ENCODE measurements around the gene SMCR8. TPM values are rescaled to one million over a fixed set of nuclear protein-coding genes. Genes with fewer than 3 reads are reported as not detected.

The SMCR8 gene, protein sequence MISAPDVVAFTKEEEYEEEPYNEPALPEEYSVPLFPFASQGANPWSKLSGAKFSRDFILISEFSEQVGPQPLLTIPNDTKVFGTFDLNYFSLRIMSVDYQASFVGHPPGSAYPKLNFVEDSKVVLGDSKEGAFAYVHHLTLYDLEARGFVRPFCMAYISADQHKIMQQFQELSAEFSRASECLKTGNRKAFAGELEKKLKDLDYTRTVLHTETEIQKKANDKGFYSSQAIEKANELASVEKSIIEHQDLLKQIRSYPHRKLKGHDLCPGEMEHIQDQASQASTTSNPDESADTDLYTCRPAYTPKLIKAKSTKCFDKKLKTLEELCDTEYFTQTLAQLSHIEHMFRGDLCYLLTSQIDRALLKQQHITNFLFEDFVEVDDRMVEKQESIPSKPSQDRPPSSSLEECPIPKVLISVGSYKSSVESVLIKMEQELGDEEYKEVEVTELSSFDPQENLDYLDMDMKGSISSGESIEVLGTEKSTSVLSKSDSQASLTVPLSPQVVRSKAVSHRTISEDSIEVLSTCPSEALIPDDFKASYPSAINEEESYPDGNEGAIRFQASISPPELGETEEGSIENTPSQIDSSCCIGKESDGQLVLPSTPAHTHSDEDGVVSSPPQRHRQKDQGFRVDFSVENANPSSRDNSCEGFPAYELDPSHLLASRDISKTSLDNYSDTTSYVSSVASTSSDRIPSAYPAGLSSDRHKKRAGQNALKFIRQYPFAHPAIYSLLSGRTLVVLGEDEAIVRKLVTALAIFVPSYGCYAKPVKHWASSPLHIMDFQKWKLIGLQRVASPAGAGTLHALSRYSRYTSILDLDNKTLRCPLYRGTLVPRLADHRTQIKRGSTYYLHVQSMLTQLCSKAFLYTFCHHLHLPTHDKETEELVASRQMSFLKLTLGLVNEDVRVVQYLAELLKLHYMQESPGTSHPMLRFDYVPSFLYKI
- 8.9 and 11.9 TPM in 2 replicates for total RNA-seq (ENCODE audit: low replicate concordance)

DNA sequence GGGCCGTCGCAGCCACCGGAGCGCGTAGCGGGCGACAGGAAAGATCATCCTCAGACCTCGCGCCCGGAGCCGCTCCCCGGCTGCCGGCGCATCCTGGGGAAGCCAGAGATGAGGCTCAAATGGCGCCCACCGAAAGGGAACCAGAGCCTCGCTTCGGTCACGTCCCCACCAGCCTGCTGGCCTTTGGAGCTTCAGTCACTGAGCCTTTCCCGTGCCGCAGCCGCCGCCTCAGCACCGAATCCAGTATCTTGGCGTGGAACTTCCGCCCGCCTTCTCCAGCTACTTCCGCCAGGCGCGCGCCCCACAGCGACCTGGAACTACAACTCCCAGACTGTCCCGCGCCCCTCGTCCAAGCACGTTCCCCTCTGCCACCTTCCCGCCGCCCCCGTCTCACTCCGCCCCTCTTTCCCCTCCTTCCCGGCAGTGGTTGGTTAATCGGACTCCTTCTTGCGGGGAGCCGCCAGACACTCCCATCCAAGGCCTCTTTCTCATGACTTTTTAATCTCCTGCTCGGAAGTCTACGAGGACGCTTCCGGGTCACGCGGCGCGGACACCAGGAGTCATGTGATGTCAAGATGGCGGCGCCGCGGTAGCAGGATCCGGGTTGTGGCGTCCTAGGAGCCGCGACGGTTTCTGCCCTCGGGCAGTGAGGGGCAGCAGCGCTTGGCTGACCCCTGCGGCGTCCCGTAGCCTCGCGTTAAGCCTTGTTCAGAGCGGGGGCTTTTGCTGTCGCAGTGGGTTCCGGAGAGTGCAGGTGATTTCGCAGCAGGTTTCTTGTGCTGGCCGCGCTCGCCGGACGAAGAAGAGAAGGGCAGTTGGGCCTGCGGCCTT lies at the start of gene SMCR8, which contains the start of gene TOP3A:
SMCR8 (plus strand) TSS at position 563 of the 831 bp plus-strand sequence. CDS start 497 bp downstream, outside the sequence.
TOP3A (minus strand) TSS at position 264 of the 831 bp plus-strand sequence; CDS start at position 48, 216 bp downstream.
- Histone ChIP-seq H3K4me3 (peak within 1 kb of the TSS; percentile 89), H3K9me3 (ENCODE audit: low read depth) (no peaks in the 10 kb centered on the region), H3K27ac (peak within 1 kb of the TSS; percentile 94), H3F3A (ENCODE audit: low read depth) (peaks cover 12% of the 10 kb centered on the region), H3K4me1 (peaks cover 16% of the 10 kb centered on the region), H2AFZ (replicated peaks) (peak within 1 kb of the TSS; percentile 81), H3K79me2 (ENCODE audit: low read depth) (peaks cover 88% of the 10 kb centered on the region), H3K4me2 (peak within 1 kb of the TSS; percentile 80), H3K27me3 (no peaks in the 10 kb centered on the region), H3K9ac (peak within 1 kb of the TSS; percentile 88), H3K36me3 (no peaks in the 10 kb centered on the region), H4K20me1 (ENCODE audit: low read depth) (peaks cover 38% of the 10 kb centered on the region)
- Mint-ChIP-seq H3K27ac (peak within 1 kb of the TSS; percentile 98), H3K9me3 (no peaks in the 10 kb centered on the region), H3K4me3 (peak within 1 kb of the TSS; percentile 99), H3K4me1 (peaks cover 40% of the 10 kb centered on the region), H3K36me3 (peaks cover 17% of the 10 kb centered on the region), H3K27me3 (ENCODE audit: insufficient read depth, low read depth) (peaks cover 3% of the 10 kb centered on the region)
- no peak for TF ChIP-seq CTCF (IDR thresholded peaks at IDR 0.05)
- TF ChIP-seq EZH2phosphoT487 (IDR thresholded peaks at IDR 0.05): no peak
- no peak for TF ChIP-seq EZH2 (IDR thresholded peaks at IDR 0.05)
- DNase-seq (ENCODE audit: low spot score): peak; percentile 97

- Histone ChIP-seq H3K4me3 (no peak overlapping the region), H4K20me1 (ENCODE audit: low read depth) (peaks cover 7% of the 10 kb centered on the region), H3K4me1 (peaks cover 7% of the 10 kb centered on the region), H3K79me2 (ENCODE audit: low read depth) (peaks cover 3% of the 10 kb centered on the region), H3F3A (ENCODE audit: low read depth) (peaks cover 16% of the 10 kb centered on the region), H3K27me3 (no peaks in the 10 kb centered on the region), H3K9ac (no peak overlapping the region), H3K27ac (no peak overlapping the region), H3K9me3 (ENCODE audit: low read depth) (no peaks in the 10 kb centered on the region), H3K36me3 (no peaks in the 10 kb centered on the region), H3K4me2 (no peak overlapping the region), H2AFZ (replicated peaks) (no peak overlapping the region)
- DNase-seq (ENCODE audit: low spot score): no peak
- TF ChIP-seq CTCF (IDR thresholded peaks at IDR 0.05) (no peak), EZH2 (IDR thresholded peaks at IDR 0.05) (no peak), EZH2phosphoT487 (IDR thresholded peaks at IDR 0.05) (no peak)
- H3K27me3 Mint-ChIP-seq (ENCODE audit: insufficient read depth, low read depth): peaks cover 11% of the 10 kb centered on the region
- H3K4me3 Mint-ChIP-seq: no peak overlapping the region
- H3K27ac Mint-ChIP-seq: no peak overlapping the region
- peaks cover 6% of the 10 kb centered on the region for H3K4me1 Mint-ChIP-seq
- H3K36me3 Mint-ChIP-seq: peaks cover 6% of the 10 kb centered on the region
- no peaks in the 10 kb centered on the region for H3K9me3 Mint-ChIP-seq
Measured at GRCh38 chr17:18267366-18267765, 47.7 kb upstream of the SMCR8 start.
